NCI-H187 treated with DMSO at 0.1 percent for 48 hours (cell line): Measurements from ENCODE around the gene IRF2.
A peak's percentile ranks its signal among the peaks of the same experiment; 100 is the strongest.
"Not testable (repeated sequence)": the region's sequence is repeated elsewhere in the genome, so short reads cannot be mapped to it uniquely, and the experiment has no call there.

Experiments
- DNase-seq: peaks from one replicate; lab custom pipeline; 2025; lab: John Stamatoyannopoulos, UW

Gene IRF2

GRCh38 chr4:184389978-184390900 is 84.1 kb downstream of the IRF2 start:
- no peak for DNase-seq

GRCh38 chr4:184388106-184388505 is 86.2 kb downstream of the IRF2 start:
- DNase-seq, result no peak

GRCh38 chr4:184387351-184387750 is 87.0 kb downstream of the IRF2 start:
- peak; percentile 35 for DNase-seq

GRCh38 chr4:184386271-184386781 is 88.0 kb downstream of the IRF2 start:
- DNase-seq, result no peak

- no peak for DNase-seq
Measured at GRCh38 chr4:184385705-184386141, 88.6 kb downstream of the IRF2 start.

DNA sequence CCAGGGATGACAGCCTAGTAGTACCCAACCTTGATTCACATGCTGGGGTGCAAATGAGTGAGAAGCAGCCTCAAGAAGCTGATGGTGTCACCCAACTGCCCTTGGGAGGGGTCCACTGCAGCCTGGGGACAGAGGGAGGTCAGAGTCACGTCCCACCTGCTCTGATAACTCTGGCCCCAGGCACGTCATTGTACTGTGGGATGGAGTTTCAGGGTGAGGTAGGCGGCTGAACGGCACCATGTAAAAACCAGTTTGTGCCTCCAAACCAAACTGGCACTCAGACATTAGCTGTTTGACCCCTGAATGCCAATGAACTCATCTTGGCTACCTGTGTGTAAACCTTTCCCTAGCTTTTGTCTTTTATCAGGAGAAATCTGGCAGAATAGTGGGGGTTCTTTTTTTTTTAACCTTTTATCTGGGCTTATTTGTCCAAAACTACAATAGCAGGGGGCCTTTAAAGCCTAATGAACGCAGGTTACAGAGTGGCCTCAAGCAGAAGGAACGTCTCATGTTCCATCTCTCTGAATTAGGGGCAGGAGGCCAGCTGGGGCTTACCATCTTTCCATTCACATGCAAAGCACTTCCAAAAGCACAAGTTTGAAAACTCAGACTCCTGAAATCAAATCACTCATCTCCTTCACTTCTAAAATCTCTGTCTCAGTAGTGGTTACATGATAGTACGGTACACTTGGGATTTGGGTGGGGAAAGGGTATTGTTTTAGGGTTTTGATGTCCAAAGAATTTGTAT is 89.4 kb downstream of the IRF2 start:
- no peak for DNase-seq

DNA sequence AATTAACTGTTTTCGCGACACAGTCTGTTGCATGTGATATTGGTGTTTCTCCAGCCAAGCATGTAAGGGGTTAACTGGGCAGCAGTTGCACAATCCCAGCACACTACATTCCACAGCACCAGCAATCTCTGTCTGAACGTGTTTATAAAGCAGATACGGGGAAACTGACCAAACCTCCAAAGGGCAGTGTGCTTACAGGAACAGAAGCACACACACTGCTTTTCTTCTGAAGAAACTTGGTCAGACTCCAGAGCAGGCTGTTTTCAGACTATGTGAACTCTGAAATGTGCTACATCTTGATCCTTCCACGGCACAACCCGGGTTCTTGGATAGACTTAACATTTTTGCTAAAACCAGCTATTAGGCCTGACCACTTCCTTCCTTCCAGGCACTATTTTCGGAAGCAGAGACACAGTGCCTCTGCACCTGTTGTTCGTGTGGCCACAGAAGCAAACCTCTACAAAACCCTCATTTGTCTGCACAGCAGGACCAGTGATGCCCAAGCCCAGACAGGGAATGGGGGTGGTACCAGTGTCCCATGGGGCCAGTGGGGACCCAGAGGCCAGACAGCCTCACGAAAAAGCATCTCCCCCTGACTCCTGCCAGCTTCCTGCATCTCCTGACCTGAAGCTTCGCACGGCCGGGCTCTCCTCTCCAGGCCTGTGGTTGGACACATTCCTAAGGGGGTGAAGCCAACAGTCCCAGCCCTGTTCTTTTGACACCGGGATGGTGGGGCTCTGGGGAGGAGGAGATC is 90.1 kb downstream of the IRF2 start:
- DNase-seq, result no peak

DNA sequence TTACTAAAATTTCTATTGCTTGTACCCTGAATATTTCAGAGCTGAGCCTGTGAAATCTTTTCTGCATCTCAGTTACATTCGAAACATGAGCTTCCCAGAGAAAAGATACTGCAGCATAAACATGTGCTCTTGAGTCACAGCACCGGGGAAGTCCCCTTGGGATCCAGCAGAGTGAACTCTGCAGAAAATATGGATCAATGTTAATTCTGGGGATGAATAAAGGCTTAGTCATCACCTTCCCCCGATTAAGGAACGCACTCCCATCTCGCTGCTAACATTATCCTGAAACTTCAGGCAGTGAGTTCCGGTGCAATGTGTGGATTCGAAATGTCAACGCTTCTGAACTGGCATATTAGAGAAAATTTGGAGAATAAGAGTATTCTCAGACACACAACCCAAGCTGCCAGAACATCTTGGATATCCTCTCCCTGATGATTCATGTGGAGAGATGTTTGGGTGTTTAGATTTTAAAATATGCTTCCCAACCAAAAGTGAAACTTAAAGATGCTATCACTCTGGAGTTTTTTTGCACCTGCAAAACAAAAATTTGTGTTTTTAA is 90.8 kb downstream of the IRF2 start:
- no peak for DNase-seq

DNA sequence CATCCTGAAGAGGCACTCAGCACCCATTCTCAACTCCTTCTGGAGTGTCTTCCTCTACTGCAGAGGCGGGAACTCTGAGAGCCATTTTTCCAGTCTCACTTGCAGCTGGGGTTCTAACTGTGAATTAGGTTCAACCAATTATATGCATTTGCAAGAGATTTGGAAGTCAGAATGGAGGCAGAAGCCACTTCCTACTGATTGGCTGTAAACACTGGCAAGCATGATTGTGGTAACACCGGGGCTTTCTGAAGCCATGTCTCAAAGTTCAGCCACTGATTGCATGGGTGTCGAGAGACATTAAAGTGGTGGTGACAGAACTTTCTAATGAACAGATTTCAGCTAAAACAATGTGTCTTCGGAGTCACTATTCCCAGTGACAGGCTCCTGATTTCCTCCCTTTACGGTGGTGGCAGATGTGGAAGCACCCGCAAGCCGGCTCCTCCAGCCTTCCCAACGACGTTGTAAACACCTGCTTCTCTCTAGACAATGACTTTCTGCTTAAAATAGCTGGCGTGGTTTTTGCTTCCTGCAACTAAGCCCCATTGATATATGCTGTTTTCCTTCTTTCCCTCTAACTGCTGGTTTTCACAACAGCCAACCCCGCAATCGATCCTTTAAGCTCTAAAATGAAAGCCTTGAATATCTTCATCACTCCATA is 92.0 kb downstream of the IRF2 start:
- peak; percentile 40 for DNase-seq

- DNase-seq, result no peak
Measured at GRCh38 chr4:184380707-184381106, 93.6 kb downstream of the IRF2 start.

- DNase-seq, result not testable (repeated sequence)
Measured at GRCh38 chr4:184380214-184380613, 94.1 kb downstream of the IRF2 start.

- no peak for DNase-seq
Measured at GRCh38 chr4:184376923-184377322, 97.4 kb downstream of the IRF2 start.

DNA sequence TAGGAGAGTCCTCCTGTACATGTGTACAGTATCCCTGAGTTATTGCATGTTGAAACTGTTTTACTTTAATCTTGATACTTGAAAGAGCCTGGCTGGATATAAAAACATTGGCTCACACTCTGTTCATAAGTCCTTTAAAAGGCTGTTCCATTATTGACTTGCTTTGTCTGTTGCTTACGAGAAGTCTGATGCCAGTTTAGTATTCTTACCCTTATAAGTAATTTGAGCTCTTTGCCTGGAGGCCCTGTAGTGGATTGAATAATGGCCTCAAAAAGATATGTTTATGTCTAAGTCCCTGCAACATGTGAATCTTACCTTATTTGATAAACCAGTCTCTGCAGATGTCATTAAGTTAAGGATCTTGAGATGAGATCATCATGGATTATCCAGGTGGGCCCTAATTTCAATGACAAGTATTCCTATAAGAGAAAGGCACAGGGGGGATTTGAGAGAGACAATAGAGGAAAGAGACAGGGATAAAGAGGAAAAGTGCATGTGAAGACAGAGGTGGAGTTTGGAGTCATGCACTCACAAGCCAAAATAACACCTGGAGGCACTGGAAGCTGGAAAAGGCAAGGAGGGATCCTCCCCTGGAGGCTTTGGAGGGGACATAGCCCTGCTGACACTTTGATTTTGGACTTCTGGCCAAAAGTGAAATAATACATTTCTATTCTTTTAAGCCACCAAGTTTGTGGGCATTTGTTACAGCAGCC is 98.1 kb downstream of the IRF2 start:
- DNase-seq, result no peak

- not testable (repeated sequence) for DNase-seq
Measured at GRCh38 chr4:184375623-184376022, 98.7 kb downstream of the IRF2 start.

DNA sequence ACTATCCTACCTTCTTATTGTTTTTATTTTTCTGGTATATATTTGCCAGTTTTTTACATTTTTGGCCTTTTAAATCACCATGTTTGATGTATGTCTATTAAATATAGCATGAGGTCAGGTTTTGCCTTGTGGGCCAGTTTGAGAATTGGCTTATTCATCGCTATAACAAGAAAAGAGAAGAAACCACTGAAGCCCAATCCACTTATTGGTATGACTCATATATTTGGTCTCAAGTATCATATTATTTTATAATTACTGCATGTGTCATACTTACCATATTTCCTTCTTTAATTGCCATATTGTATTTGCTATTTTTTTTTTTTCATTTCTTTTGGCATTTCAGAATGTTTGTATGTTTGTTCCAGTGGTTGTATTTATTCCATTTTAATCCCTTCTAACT is 99.3 kb downstream of the IRF2 start:
- DNase-seq, result no peak

GRCh38 chr4:184373886-184374405 is 100.4 kb downstream of the IRF2 start:
- DNase-seq, result no peak

DNA sequence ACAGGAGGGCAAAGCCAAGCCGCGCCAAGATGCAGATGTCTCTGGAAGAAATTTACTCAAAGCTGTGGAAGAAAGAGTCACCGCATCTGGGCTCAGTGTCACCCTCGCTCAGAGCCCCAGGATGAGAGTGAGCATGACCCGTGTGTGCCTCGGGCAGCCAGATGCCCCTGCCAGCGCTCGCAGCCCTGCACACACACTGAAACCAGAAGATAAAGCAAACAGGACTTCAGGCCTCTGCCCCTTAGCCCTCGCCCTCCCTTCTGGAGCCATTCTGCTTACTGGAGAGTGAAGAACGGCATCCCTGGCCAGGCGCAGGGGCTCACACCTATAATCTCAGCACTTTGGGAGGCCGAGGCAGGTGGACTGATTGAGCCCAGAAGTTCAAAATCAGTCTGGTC is 103.0 kb downstream of the IRF2 start:
- DNase-seq, result no peak

DNA sequence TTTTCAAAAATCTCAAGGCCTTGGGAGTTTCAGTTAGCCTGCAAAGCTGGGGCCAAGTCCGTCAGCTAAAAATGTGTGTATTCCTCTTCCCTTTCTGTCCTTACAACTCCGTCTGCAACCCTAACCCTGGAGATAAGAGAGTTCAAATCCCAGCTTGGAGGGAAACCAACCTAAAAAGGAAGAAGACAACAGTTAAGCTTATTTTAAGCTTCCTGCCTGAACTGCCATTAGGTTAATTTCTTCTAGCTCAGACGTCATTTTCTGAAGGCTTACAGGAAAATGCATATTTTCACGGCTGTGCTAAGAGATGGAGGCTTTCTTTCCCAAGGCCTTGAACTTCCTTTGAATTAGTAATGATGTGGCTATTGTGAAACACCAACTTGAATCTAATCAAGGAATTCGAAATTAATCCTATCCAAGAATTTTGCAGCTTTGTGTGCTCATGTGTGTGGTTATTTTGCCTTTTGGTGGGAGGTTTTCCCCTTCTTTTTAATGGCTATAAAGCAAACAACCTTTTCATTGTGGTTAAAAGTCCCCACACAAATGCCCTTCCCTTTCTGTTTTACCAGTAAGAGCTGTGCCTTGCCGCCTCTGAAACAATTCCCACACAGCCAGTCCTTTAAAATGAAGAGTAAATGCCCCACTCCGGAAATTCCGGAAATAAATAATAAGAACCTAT is 103.5 kb downstream of the IRF2 start:
- no peak for DNase-seq

DNA sequence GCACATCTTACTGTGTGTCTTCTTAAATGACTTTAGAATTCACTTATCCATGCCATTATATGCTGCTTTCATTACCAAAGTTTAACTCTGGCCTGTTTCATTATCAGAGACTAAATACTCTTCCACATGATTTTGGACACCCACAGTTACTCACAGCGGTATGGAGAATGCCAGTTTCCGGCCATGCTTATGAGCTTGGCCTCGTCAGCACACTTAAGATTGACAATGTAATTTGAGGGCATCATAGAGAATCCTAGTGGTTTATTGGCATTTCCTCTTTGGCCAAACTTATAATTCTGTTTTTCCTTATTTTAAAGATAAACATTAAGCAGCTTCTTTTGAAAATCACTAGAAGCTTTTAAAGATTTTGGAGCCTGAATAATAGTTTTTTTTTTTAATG is 104.5 kb downstream of the IRF2 start:
- DNase-seq, result no peak

DNA sequence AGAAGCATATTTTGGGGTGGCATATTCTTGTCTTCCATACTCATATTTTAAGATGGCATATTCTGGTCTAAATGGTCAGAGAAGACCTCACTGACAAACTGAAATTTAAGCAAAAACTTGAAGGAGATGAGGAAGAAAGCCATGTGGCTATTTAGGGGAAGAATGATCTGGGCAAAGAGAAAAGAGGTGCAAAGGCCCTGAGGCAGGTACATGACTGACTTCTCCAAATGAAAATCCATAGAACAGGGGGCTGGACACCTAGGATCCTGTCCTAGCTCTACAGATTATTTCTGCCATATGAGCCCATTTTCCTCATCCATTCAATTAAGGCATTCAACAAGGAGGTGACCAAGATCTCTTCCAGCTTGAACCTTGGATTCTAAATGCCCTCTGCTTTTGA is 105.6 kb downstream of the IRF2 start:
- no peak for DNase-seq
